MM.1S (cell line): ENCODE results near the gene NOS1.

Experiments used
- DNase-seq: peaks from one replicate; pipeline ENCODE4 v3.0.0-alpha.2; 2015
- H2AFZ ChIP-seq: fragments of 300-600 bp; sonication (generic); 2 replicates; pipeline ENCODE4 v1.6.0; 2016; ENCODE audit warnings: antibody characterized with exemption, low read length
- H3F3A ChIP-seq: fragments of 300-600 bp; sonication (generic); 2 replicates; pipeline ENCODE4 v1.6.1; 2016; ENCODE audit warnings: mild to moderate bottlenecking, antibody characterized with exemption, low read length, moderate library complexity, mixed read lengths; ENCODE audit not compliant: insufficient read depth
- H3K27ac ChIP-seq: fragments of 300-600 bp; sonication (generic); 2 replicates; pipeline ENCODE4 v1.5.1; 2016; ENCODE audit warnings: mild to moderate bottlenecking, low read length
- H3K27me3 ChIP-seq: fragments of 300-600 bp; sonication (generic); replicated peaks from 2 replicates; pipeline ENCODE4 v1.6.0; 2016; ENCODE audit warnings: low read length; ENCODE audit not compliant: insufficient read depth
- H3K36me3 ChIP-seq: fragments of 300-600 bp; sonication (generic); replicated peaks from 2 replicates; pipeline ENCODE4 v1.6.1; 2016; ENCODE audit warnings: mild to moderate bottlenecking, low read length, mixed read lengths; ENCODE audit not compliant: insufficient read depth
- H3K4me1 ChIP-seq: fragments of 300-600 bp; sonication (generic); 2 replicates; pipeline ENCODE4 v1.6.1; 2016; ENCODE audit warnings: low read length, mixed read lengths
- H3K4me2 ChIP-seq: fragments of 300-600 bp; sonication (generic); 2 replicates; pipeline ENCODE4 v1.6.0; 2016; ENCODE audit warnings: low read depth, low read length
- H3K4me3 ChIP-seq: fragments of 300-600 bp; sonication (generic); 2 replicates; pipeline ENCODE4 v1.5.1; 2016; ENCODE audit warnings: low read length, mixed read lengths
- H3K79me2 ChIP-seq: fragments of 300-600 bp; sonication (generic); 2 replicates; pipeline ENCODE4 v1.6.1; 2016; ENCODE audit warnings: mixed run types, low read length, mixed read lengths
- H3K9ac ChIP-seq: fragments of 300-600 bp; sonication (generic); 2 replicates; pipeline ENCODE4 v1.6.1; 2016; ENCODE audit warnings: low read length, mixed read lengths
- H3K9me2 ChIP-seq: fragments of 300-600 bp; sonication (generic); replicated peaks from 2 replicates; pipeline ENCODE4 v1.6.1; 2016; ENCODE audit warnings: mild to moderate bottlenecking, low read length, mixed read lengths; ENCODE audit not compliant: insufficient read depth
- H3K9me3 ChIP-seq: fragments of 300-600 bp; sonication (generic); replicated peaks from 2 replicates; pipeline ENCODE4 v1.6.1; 2016; ENCODE audit warnings: mild to moderate bottlenecking, low read length, mixed read lengths; ENCODE audit not compliant: insufficient read depth
- H4K20me1 ChIP-seq: fragments of 300-600 bp; sonication (generic); 2 replicates; pipeline ENCODE4 v1.6.1; 2016; ENCODE audit warnings: mild to moderate bottlenecking, low read length, moderate library complexity, mixed read lengths; ENCODE audit not compliant: insufficient read depth
- EZH2 ChIP-seq: fragments of 300-600 bp; sonication (generic); optimal IDR thresholded peaks from 2 replicates; pipeline ENCODE3; 2017; ENCODE audit warnings: low read depth, mild to moderate bottlenecking, antibody characterized with exemption, low read length, mixed read lengths
- EZH2phosphoT487 ChIP-seq: fragments of 300-600 bp; sonication (generic); IDR thresholded peaks from 2 replicates; pipeline ENCODE4 v1.6.1; 2018; ENCODE audit warnings: antibody characterized with exemption, low read length
- TF ChIP-seq, protein P1 (sequence below): fragments of 300-600 bp; sonication (generic); IDR thresholded peaks from 2 replicates; pipeline ENCODE4 v1.5.1; 2016; ENCODE audit warnings: antibody characterized with exemption, low read length, mixed read lengths

The NOS1 gene

DNA sequence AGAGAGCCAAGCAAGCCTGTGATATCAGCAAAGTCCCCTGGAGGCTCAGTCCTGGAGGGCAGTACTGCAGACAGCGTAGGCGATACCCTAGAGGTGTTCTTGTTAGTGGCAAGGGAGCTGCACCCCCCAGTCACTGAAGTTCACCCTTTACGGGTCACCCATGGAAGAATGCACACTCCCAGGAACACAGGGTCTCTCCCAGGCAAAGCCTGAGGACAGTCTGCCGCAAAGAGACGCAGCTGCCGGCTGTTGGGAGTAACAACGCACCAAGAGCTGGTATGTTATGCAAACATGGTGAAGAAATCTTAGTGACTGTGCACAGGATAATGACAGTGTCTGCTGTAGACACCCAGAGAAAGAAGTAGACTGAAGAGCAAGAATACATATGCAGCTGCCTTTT lies 43.5 kb upstream of the NOS1 start:
- Histone ChIP-seq H3K4me3 (no peak overlapping the region), H3K79me2 (no peaks in the 10 kb centered on the region), H3K27me3 (no peaks in the 10 kb centered on the region), H3K4me2 (no peak overlapping the region), H3K9me2 (no peaks in the 10 kb centered on the region), H3K9me3 (no peaks in the 10 kb centered on the region), H3K27ac (no peak overlapping the region), H2AFZ (no peak overlapping the region), H3F3A (no peaks in the 10 kb centered on the region), H4K20me1 (no peaks in the 10 kb centered on the region), H3K9ac (no peak overlapping the region), H3K4me1 (no peaks in the 10 kb centered on the region), H3K36me3 (no peaks in the 10 kb centered on the region)
- TF ChIP-seq EZH2: no peak
- no peak for TF ChIP-seq EZH2phosphoT487
- no peak for DNase-seq

GRCh38 chr12:117404203-117404853 lies 42.9 kb upstream of the NOS1 start:
- Histone ChIP-seq H3F3A (no peaks in the 10 kb centered on the region), H3K9me3 (no peaks in the 10 kb centered on the region), H4K20me1 (no peaks in the 10 kb centered on the region), H3K27me3 (no peaks in the 10 kb centered on the region), H2AFZ (no peak overlapping the region), H3K9ac (no peak overlapping the region), H3K4me1 (no peaks in the 10 kb centered on the region), H3K27ac (no peak overlapping the region), H3K79me2 (no peaks in the 10 kb centered on the region), H3K36me3 (no peaks in the 10 kb centered on the region), H3K9me2 (no peaks in the 10 kb centered on the region), H3K4me3 (no peak overlapping the region), H3K4me2 (no peak overlapping the region)
- TF ChIP-seq, protein P1, sequence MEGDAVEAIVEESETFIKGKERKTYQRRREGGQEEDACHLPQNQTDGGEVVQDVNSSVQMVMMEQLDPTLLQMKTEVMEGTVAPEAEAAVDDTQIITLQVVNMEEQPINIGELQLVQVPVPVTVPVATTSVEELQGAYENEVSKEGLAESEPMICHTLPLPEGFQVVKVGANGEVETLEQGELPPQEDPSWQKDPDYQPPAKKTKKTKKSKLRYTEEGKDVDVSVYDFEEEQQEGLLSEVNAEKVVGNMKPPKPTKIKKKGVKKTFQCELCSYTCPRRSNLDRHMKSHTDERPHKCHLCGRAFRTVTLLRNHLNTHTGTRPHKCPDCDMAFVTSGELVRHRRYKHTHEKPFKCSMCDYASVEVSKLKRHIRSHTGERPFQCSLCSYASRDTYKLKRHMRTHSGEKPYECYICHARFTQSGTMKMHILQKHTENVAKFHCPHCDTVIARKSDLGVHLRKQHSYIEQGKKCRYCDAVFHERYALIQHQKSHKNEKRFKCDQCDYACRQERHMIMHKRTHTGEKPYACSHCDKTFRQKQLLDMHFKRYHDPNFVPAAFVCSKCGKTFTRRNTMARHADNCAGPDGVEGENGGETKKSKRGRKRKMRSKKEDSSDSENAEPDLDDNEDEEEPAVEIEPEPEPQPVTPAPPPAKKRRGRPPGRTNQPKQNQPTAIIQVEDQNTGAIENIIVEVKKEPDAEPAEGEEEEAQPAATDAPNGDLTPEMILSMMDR: no peak
- TF ChIP-seq EZH2 (no peak), EZH2phosphoT487 (no peak)
- no peak for DNase-seq

- TF ChIP-seq EZH2: no peak
- DNase-seq: no peak
- H3K27ac ChIP-seq: no peak overlapping the region
- H3F3A ChIP-seq: no peaks in the 10 kb centered on the region
- H3K36me3 ChIP-seq: no peaks in the 10 kb centered on the region
- no peaks in the 10 kb centered on the region for H3K79me2 ChIP-seq
- H3K9me3 ChIP-seq: no peaks in the 10 kb centered on the region
- H3K4me3 ChIP-seq: no peak overlapping the region
- no peak overlapping the region for H3K9ac ChIP-seq
- H2AFZ ChIP-seq: no peak overlapping the region
- H3K9me2 ChIP-seq: no peaks in the 10 kb centered on the region
- H3K4me2 ChIP-seq: no peak overlapping the region
- H4K20me1 ChIP-seq: no peaks in the 10 kb centered on the region
- no peaks in the 10 kb centered on the region for H3K4me1 ChIP-seq
- H3K27me3 ChIP-seq: no peaks in the 10 kb centered on the region
Observed at GRCh38 chr12:117403586-117404139, 42.2 kb upstream of the NOS1 start.

- H3K27me3 ChIP-seq: no peaks in the 10 kb centered on the region
- no peak overlapping the region for H3K9ac ChIP-seq
- no peaks in the 10 kb centered on the region for H3K36me3 ChIP-seq
- no peaks in the 10 kb centered on the region for H3K79me2 ChIP-seq
- no peaks in the 10 kb centered on the region for H3K4me1 ChIP-seq
- no peak overlapping the region for H3K4me3 ChIP-seq
- H3K4me2 ChIP-seq: no peak overlapping the region
- no peak overlapping the region for H2AFZ ChIP-seq
- H3K9me3 ChIP-seq: no peaks in the 10 kb centered on the region
- no peak overlapping the region for H3K27ac ChIP-seq
- H4K20me1 ChIP-seq: no peaks in the 10 kb centered on the region
- DNase-seq: no peak
- no peaks in the 10 kb centered on the region for H3F3A ChIP-seq
- no peaks in the 10 kb centered on the region for H3K9me2 ChIP-seq
- TF ChIP-seq, protein P1: no peak
Observed at GRCh38 chr12:117402363-117402762, 40.9 kb upstream of the NOS1 start.
